Activated CD4-positive, alpha-beta T cell treated with anti-CD3 and anti-CD28 coated beads for 36 hours (primary cell): ENCODE results near the gene SPRR3. TPM values are rescaled to one million over a fixed set of nuclear protein-coding genes. Genes with fewer than 3 reads are reported as not detected.

Experiments
- total RNA-seq, 2 experiments: library from RNA; stranded (reverse); gene quantifications; one replicate each; pipeline ENCODE4 v1.2.3, GENCODE V29; 2021

Gene SPRR3
- total RNA-seq, 2 experiments from 2014 or later: not detected

Other genes starting within 250 kb of the SPRR3 start
- not detected for gene KPRP, start 243.7 kb upstream of the SPRR3 start, total RNA-seq
- not detected for gene LCE1F, start 226.6 kb upstream of the SPRR3 start, total RNA-seq
- gene LCE1E, start 215.5 kb upstream of the SPRR3 start, total RNA-seq: not detected
- not detected for gene LCE1D, start 205.0 kb upstream of the SPRR3 start, total RNA-seq
- not detected for gene LCE1C, start 195.1 kb upstream of the SPRR3 start, total RNA-seq
- not detected for gene LCE1B, start 189.8 kb upstream of the SPRR3 start, total RNA-seq
- not detected for gene LCE1A, start 174.3 kb upstream of the SPRR3 start, total RNA-seq
- gene LCE6A, start 158.9 kb upstream of the SPRR3 start, total RNA-seq: not detected
- not detected for gene LCE7A, start 141.8 kb upstream of the SPRR3 start, total RNA-seq
- not detected for gene SMCP, start 123.4 kb upstream of the SPRR3 start, total RNA-seq
- gene IVL, start 93.2 kb upstream of the SPRR3 start, total RNA-seq: under 1 TPM in 1 of 2 experiments, not detected in 1; 0.07 TPM
- gene SPRR5, start 54.5 kb upstream of the SPRR3 start, total RNA-seq: not detected
- gene SPRR4, start 31.1 kb upstream of the SPRR3 start, total RNA-seq: not detected
- not detected for gene SPRR1A, start 17.7 kb upstream of the SPRR3 start, total RNA-seq
- gene SPRR1B, start 29.5 kb downstream of the SPRR3 start, total RNA-seq: not detected
- not detected for gene SPRR2D, start 39.4 kb downstream of the SPRR3 start, total RNA-seq
- not detected for gene SPRR2A, start 55.8 kb downstream of the SPRR3 start, total RNA-seq
- not detected for gene SPRR2B, start 69.9 kb downstream of the SPRR3 start, total RNA-seq
- gene SPRR2E, start 92.8 kb downstream of the SPRR3 start, total RNA-seq: not detected
- not detected for gene SPRR2F, start 111.8 kb downstream of the SPRR3 start, total RNA-seq
- not detected for gene SPRR2G, start 149.1 kb downstream of the SPRR3 start, total RNA-seq
- not detected for gene LELP1, start 201.7 kb downstream of the SPRR3 start, total RNA-seq
- gene PRR9, start 215.8 kb downstream of the SPRR3 start, total RNA-seq: not detected